IPS DF 6.9 (cell line): ENCODE measurements around the gene TMEM232.

ENCODE experiments used
- DNase-seq: peaks from one replicate; pipeline ENCODE4 v3.0.0-alpha.2; 2013; ENCODE audit warnings: low read depth, low spot score
- H3K27ac ChIP-seq: one replicate; pipeline ENCODE4 v1.5.1; 2013; ENCODE audit warnings: low read length, control low read depth
- H3K27me3 ChIP-seq: 2 replicates; pipeline ENCODE4 v1.6.1; 2013; ENCODE audit warnings: mild to moderate bottlenecking, low read length; ENCODE audit not compliant: control insufficient read depth, insufficient read depth
- H3K36me3 ChIP-seq: 2 replicates; pipeline ENCODE4 v1.6.1; 2013; ENCODE audit warnings: low read length; ENCODE audit not compliant: control insufficient read depth, insufficient read depth
- H3K4me1 ChIP-seq: 2 replicates; pipeline ENCODE4 v1.6.1; 2013; ENCODE audit warnings: low read length; ENCODE audit not compliant: control insufficient read depth, insufficient read depth
- H3K4me3 ChIP-seq: 2 replicates; pipeline ENCODE4 v1.5.1; 2013; ENCODE audit warnings: mild to moderate bottlenecking, low read length
- H3K9me3 ChIP-seq: 2 replicates; pipeline ENCODE4 v1.6.1; 2013; ENCODE audit warnings: low read length, inconsistent platforms; ENCODE audit not compliant: control insufficient read depth, insufficient read depth
- WGBS: extraction: QIAGEN DNeasy Blood & Tissue Kit; methylation state at CpG from one replicate; pipeline ENCODE4 v1.1.7; 2013; ENCODE audit warnings: mixed read lengths, missing lambda C conversion rate; ENCODE audit not compliant: insufficient read length, insufficient coverage; 5-methylcytosine and 5-hydroxymethylcytosine counted together

TMEM232 gene

GRCh38 chr5:110435207-110435606 lies 291.3 kb downstream of the TMEM232 start:
- no peak for DNase-seq
- WGBS = 100% methylated on average over 1 of the region's 2 CpGs

GRCh38 chr5:110431603-110432002 lies 294.9 kb downstream of the TMEM232 start:
- H3K9me3 ChIP-seq = no peaks in the 10 kb centered on the region
- H3K4me3 ChIP-seq = no peak overlapping the region
- no peak overlapping the region for H3K27ac ChIP-seq
- no peaks in the 10 kb centered on the region for H3K27me3 ChIP-seq
- DNase-seq = no peak
- no peaks in the 10 kb centered on the region for H3K36me3 ChIP-seq
- no peaks in the 10 kb centered on the region for H3K4me1 ChIP-seq

More at GRCh38 chr5:110435207-110435606, 291.3 kb downstream of the TMEM232 start:
- H3K4me3 ChIP-seq = no peak overlapping the region
- no peak overlapping the region for H3K27ac ChIP-seq
- no peaks in the 10 kb centered on the region for H3K9me3 ChIP-seq
- H3K27me3 ChIP-seq = no peaks in the 10 kb centered on the region
- H3K36me3 ChIP-seq = no peaks in the 10 kb centered on the region
- H3K4me1 ChIP-seq = no peaks in the 10 kb centered on the region

GRCh38 chr5:110414360-110414759 lies 312.1 kb downstream of the TMEM232 start:
- WGBS = no CpG with 5 or more reads among the region's 2 CpGs
- Histone ChIP-seq H3K36me3 (no peaks in the 10 kb centered on the region), H3K4me1 (no peaks in the 10 kb centered on the region), H3K27me3 (no peaks in the 10 kb centered on the region), H3K27ac (no peak overlapping the region), H3K4me3 (no peak overlapping the region), H3K9me3 (no peaks in the 10 kb centered on the region)
- DNase-seq = no peak

GRCh38 chr5:110413856-110414255 lies 312.6 kb downstream of the TMEM232 start:
- H3K36me3 ChIP-seq = no peaks in the 10 kb centered on the region
- H3K4me3 ChIP-seq = no peak overlapping the region
- no peaks in the 10 kb centered on the region for H3K27me3 ChIP-seq
- WGBS = no CpG with 5 or more reads among the region's 2 CpGs
- no peaks in the 10 kb centered on the region for H3K9me3 ChIP-seq
- DNase-seq = no peak
- no peaks in the 10 kb centered on the region for H3K4me1 ChIP-seq
- H3K27ac ChIP-seq = no peak overlapping the region

- H3K4me1 ChIP-seq = no peaks in the 10 kb centered on the region
- H3K27ac ChIP-seq = no peak overlapping the region
- no CpG with 5 or more reads among the region's 3 CpGs for WGBS
- H3K4me3 ChIP-seq = no peak overlapping the region
- H3K9me3 ChIP-seq = no peaks in the 10 kb centered on the region
- H3K36me3 ChIP-seq = no peaks in the 10 kb centered on the region
- DNase-seq = no peak
- H3K27me3 ChIP-seq = no peaks in the 10 kb centered on the region
Measured at GRCh38 chr5:110409571-110409970, 316.9 kb downstream of the TMEM232 start.

- Histone ChIP-seq H3K27ac (no peak overlapping the region), H3K4me1 (no peaks in the 10 kb centered on the region), H3K4me3 (no peak overlapping the region), H3K9me3 (no peaks in the 10 kb centered on the region), H3K36me3 (no peaks in the 10 kb centered on the region), H3K27me3 (no peaks in the 10 kb centered on the region)
- no peak for DNase-seq
- no CpG with 5 or more reads among the region's 1 CpG for WGBS
Measured at GRCh38 chr5:110402562-110402961, 323.9 kb downstream of the TMEM232 start.

- Histone ChIP-seq H3K27me3 (no peaks in the 10 kb centered on the region), H3K4me3 (no peak overlapping the region), H3K4me1 (no peaks in the 10 kb centered on the region), H3K27ac (no peak overlapping the region), H3K9me3 (no peaks in the 10 kb centered on the region), H3K36me3 (no peaks in the 10 kb centered on the region)
- no peak for DNase-seq
- no CpG with 5 or more reads among the region's 4 CpGs for WGBS
Measured at GRCh38 chr5:110401881-110402280, 324.6 kb downstream of the TMEM232 start.

GRCh38 chr5:110398951-110399350 lies 327.5 kb downstream of the TMEM232 start:
- Histone ChIP-seq H3K9me3 (no peaks in the 10 kb centered on the region), H3K4me3 (no peak overlapping the region), H3K36me3 (no peaks in the 10 kb centered on the region), H3K4me1 (no peaks in the 10 kb centered on the region), H3K27ac (no peak overlapping the region), H3K27me3 (no peaks in the 10 kb centered on the region)
- no peak for DNase-seq
- WGBS = no CpG with 5 or more reads among the region's 2 CpGs

GRCh38 chr5:110397281-110397680 lies 329.2 kb downstream of the TMEM232 start:
- DNase-seq = no peak
- Histone ChIP-seq H3K36me3 (no peaks in the 10 kb centered on the region), H3K27me3 (no peaks in the 10 kb centered on the region), H3K9me3 (no peaks in the 10 kb centered on the region), H3K4me1 (no peaks in the 10 kb centered on the region), H3K4me3 (no peak overlapping the region), H3K27ac (no peak overlapping the region)
- no CpG with 5 or more reads among the region's 1 CpG for WGBS

- Histone ChIP-seq H3K9me3 (no peaks in the 10 kb centered on the region), H3K36me3 (no peaks in the 10 kb centered on the region), H3K4me3 (no peak overlapping the region), H3K4me1 (no peaks in the 10 kb centered on the region), H3K27me3 (no peaks in the 10 kb centered on the region), H3K27ac (no peak overlapping the region)
- DNase-seq = no peak
Measured at GRCh38 chr5:110386782-110387181, 339.7 kb downstream of the TMEM232 start.

- no peak overlapping the region for H3K27ac ChIP-seq
- no peak overlapping the region for H3K4me3 ChIP-seq
- no peak for DNase-seq
- H3K27me3 ChIP-seq = no peaks in the 10 kb centered on the region
- no peaks in the 10 kb centered on the region for H3K4me1 ChIP-seq
- no peaks in the 10 kb centered on the region for H3K9me3 ChIP-seq
- H3K36me3 ChIP-seq = no peaks in the 10 kb centered on the region
Measured at GRCh38 chr5:110383231-110383630, 343.2 kb downstream of the TMEM232 start.
